ENCODE data around the gene DSE.

DNA sequence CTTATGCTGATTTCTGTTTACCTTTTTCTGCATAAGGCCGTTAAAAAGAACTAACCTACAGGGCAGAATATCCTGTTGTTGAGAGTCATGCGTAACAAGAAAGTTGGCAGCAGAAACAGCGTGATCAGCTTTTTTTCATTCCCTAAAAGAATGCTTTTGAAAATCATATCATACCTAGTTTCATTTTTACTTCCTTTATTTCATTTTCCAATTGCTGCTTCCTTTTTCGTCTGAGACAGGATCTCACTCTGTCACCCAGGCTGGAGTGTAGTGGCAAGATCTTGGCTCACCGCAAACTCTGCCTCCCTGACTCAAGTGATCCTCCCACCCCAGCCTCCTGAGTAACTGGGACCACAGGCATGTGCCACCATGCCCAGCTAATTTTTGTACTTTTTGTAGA lies 94.5 kb downstream of the DSE start:
- no peak for TF ChIP-seq CTCF (IDR thresholded peaks at IDR 0.05 in 2 of 3, conservative IDR thresholded peaks at IDR 0.05 in 1 of 3; ENCODE audit: borderline replicate concordance in 1 of 3, insufficient read depth in 1 of 3, low read depth in 2 of 3, low read length in 2 of 3)
- TF ChIP-seq, protein P1, sequence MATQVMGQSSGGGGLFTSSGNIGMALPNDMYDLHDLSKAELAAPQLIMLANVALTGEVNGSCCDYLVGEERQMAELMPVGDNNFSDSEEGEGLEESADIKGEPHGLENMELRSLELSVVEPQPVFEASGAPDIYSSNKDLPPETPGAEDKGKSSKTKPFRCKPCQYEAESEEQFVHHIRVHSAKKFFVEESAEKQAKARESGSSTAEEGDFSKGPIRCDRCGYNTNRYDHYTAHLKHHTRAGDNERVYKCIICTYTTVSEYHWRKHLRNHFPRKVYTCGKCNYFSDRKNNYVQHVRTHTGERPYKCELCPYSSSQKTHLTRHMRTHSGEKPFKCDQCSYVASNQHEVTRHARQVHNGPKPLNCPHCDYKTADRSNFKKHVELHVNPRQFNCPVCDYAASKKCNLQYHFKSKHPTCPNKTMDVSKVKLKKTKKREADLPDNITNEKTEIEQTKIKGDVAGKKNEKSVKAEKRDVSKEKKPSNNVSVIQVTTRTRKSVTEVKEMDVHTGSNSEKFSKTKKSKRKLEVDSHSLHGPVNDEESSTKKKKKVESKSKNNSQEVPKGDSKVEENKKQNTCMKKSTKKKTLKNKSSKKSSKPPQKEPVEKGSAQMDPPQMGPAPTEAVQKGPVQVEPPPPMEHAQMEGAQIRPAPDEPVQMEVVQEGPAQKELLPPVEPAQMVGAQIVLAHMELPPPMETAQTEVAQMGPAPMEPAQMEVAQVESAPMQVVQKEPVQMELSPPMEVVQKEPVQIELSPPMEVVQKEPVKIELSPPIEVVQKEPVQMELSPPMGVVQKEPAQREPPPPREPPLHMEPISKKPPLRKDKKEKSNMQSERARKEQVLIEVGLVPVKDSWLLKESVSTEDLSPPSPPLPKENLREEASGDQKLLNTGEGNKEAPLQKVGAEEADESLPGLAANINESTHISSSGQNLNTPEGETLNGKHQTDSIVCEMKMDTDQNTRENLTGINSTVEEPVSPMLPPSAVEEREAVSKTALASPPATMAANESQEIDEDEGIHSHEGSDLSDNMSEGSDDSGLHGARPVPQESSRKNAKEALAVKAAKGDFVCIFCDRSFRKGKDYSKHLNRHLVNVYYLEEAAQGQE (IDR thresholded peaks at IDR 0.05; ENCODE audit: low read depth) = no peak
- no peak for TF ChIP-seq RAD21 (IDR thresholded peaks at IDR 0.05; ENCODE audit: low read depth)
- no peak for TF ChIP-seq POLR2AphosphoS5 (IDR thresholded peaks at IDR 0.05; ENCODE audit: low read depth, low read length)
- no peak for TF ChIP-seq POLR2A (IDR thresholded peaks at IDR 0.05; ENCODE audit: borderline replicate concordance, extremely low read depth, insufficient read depth, insufficient read length)
- no peak for TF ChIP-seq TCF7L2 (IDR thresholded peaks at IDR 0.05; ENCODE audit: borderline replicate concordance, extremely low read depth, insufficient read depth, insufficient read length)
- TF ChIP-seq, protein P2, sequence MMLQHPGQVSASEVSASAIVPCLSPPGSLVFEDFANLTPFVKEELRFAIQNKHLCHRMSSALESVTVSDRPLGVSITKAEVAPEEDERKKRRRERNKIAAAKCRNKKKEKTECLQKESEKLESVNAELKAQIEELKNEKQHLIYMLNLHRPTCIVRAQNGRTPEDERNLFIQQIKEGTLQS (IDR thresholded peaks at IDR 0.05) = no peak
- TF ChIP-seq CEBPB (IDR thresholded peaks at IDR 0.05; ENCODE audit: low read depth) = no peak
- no peak for TF ChIP-seq SRF (IDR thresholded peaks at IDR 0.05; ENCODE audit: low read depth)
